MV-4-11 (cell line): ENCODE results near the gene UGT2B7.
"Not testable (repeated sequence)": the region's sequence is repeated elsewhere in the genome, so short reads cannot be mapped to it uniquely, and the experiment has no call there.

Source experiments
- DNase-seq: peaks from one replicate; lab custom pipeline; 2025; lab: John Stamatoyannopoulos, UW

The UGT2B7 gene

GRCh38 chr4:69096111-69096656, at the start of gene UGT2B7:
UGT2B7 (plus strand) TSS chr4:69096474; CDS start chr4:69096521, 47 bp downstream.
- no peak for DNase-seq

- DNase-seq: no peak
Measured at GRCh38 chr4:69049860-69050259, 46.4 kb upstream of the UGT2B7 start.

GRCh38 chr4:69050853-69051575, 45.3 kb upstream of the UGT2B7 start:
- not testable (repeated sequence) for DNase-seq

GRCh38 chr4:69051576-69051943, 44.7 kb upstream of the UGT2B7 start:
- no peak for DNase-seq

GRCh38 chr4:69053309-69053885, 42.9 kb upstream of the UGT2B7 start:
- not testable (repeated sequence) for DNase-seq

- DNase-seq: not testable (repeated sequence)
Measured at GRCh38 chr4:69054033-69054432, 42.2 kb upstream of the UGT2B7 start.

GRCh38 chr4:69054578-69055200, 41.6 kb upstream of the UGT2B7 start:
- DNase-seq: peak; percentile 58

GRCh38 chr4:69056150-69056549, 40.1 kb upstream of the UGT2B7 start:
- DNase-seq: no peak

- no peak for DNase-seq
Measured at GRCh38 chr4:69056921-69057550, 39.2 kb upstream of the UGT2B7 start.

GRCh38 chr4:69057620-69058409, 38.5 kb upstream of the UGT2B7 start:
- DNase-seq: no peak

GRCh38 chr4:69058410-69059059, 37.7 kb upstream of the UGT2B7 start:
- DNase-seq: no peak

GRCh38 chr4:69060651-69061308, 35.5 kb upstream of the UGT2B7 start:
- DNase-seq: no peak

- DNase-seq: no peak
Measured at GRCh38 chr4:69064391-69064790, 31.9 kb upstream of the UGT2B7 start.

- DNase-seq: no peak
Measured at GRCh38 chr4:69066945-69067344, 29.3 kb upstream of the UGT2B7 start.

- DNase-seq: no peak
Measured at GRCh38 chr4:69069085-69069484, 27.2 kb upstream of the UGT2B7 start.

GRCh38 chr4:69070590-69070989, 25.7 kb upstream of the UGT2B7 start:
- DNase-seq: no peak

GRCh38 chr4:69071286-69071685, 25.0 kb upstream of the UGT2B7 start:
- no peak for DNase-seq

- no peak for DNase-seq
Measured at GRCh38 chr4:69073375-69073774, 22.9 kb upstream of the UGT2B7 start.

GRCh38 chr4:69075061-69075792, 21.0 kb upstream of the UGT2B7 start:
- no peak for DNase-seq

- DNase-seq: no peak
Measured at GRCh38 chr4:69078852-69079251, 17.4 kb upstream of the UGT2B7 start.
